Glutamatergic neuron (in vitro differentiated cells): ENCODE data around the gene FHOD3. TPM values are rescaled to one million over a fixed set of nuclear protein-coding genes. Genes with fewer than 3 reads are reported as not detected.

Experiments
- total RNA-seq: library from RNA; stranded (reverse); fragmentation: NEBNext Ultra II Directional; extraction: Animal tissue kit (Norgen Biotek cat#: 25700); gene quantifications from one replicate; pipeline ENCODE4 v1.2.1, GENCODE V29; 2021; ENCODE audit not compliant: unreplicated experiment

Gene FHOD3
- total RNA-seq, 1 donor from 2014 or later, result 21.2 TPM

Other genes with a start within 250 kb of the FHOD3 start
- 68.8 TPM for gene RPRD1A, start 230.2 kb upstream of the FHOD3 start, total RNA-seq
- gene SLC39A6, start 168.4 kb upstream of the FHOD3 start, total RNA-seq, result 113 TPM
- gene ELP2, start 167.8 kb upstream of the FHOD3 start, total RNA-seq, result 96.2 TPM
- gene MOCOS, start 110.2 kb upstream of the FHOD3 start, total RNA-seq, result 1.3 TPM